ENCODE measurements around the gene RNF20.

Gene RNF20

DNA sequence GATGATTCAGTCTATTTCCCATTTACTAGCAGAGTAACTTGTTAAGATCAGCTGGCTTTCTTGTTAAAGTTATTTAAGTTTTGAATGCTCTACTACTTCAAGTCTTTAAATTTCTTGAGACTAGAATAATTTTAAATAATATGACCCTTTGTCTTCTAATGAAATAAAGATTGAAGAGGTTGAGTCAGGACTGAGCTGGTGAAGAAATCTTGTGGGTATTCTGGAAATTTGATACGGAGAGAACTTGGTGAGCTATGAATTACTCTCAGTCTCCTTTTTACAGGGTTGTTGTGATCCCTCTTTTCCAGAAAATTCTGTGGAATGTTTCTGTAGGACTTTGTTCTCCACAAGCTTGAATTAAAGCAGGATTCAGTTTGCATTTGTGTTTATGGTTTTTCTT lies 29.3 kb downstream of the RNF20 start:
- no peak for DNase-seq (ENCODE audit: low spot score)
- in situ Hi-C loops (cut with MboI; ENCODE audit: low sequenced_read_pairs, unreplicated experiment), result no loop called here
- TF ChIP-seq, protein P1, sequence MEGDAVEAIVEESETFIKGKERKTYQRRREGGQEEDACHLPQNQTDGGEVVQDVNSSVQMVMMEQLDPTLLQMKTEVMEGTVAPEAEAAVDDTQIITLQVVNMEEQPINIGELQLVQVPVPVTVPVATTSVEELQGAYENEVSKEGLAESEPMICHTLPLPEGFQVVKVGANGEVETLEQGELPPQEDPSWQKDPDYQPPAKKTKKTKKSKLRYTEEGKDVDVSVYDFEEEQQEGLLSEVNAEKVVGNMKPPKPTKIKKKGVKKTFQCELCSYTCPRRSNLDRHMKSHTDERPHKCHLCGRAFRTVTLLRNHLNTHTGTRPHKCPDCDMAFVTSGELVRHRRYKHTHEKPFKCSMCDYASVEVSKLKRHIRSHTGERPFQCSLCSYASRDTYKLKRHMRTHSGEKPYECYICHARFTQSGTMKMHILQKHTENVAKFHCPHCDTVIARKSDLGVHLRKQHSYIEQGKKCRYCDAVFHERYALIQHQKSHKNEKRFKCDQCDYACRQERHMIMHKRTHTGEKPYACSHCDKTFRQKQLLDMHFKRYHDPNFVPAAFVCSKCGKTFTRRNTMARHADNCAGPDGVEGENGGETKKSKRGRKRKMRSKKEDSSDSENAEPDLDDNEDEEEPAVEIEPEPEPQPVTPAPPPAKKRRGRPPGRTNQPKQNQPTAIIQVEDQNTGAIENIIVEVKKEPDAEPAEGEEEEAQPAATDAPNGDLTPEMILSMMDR (IDR thresholded peaks at IDR 0.05; ENCODE audit: borderline replicate concordance, control extremely low read depth, extremely low read depth, insufficient read depth, missing control alignments), result no peak

DNA sequence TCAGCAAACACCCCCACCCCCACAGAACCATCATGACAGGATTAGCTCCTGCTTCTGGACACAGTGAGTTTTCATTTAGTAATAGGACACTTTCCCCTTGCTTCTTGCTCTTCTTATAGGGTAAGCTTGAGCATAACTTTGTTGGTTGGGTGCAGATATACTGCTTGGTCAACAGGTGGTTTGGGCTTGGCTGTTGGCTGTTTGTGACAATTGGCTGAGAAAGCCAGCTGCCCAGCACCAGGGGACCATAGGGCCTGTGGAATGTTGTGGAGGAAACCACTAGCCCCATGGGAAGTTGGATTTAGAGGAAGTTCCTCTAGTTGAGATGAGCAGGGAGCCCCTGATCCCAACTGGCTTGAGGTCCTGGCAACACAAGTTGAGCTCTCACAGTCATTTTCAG lies 30.6 kb downstream of the RNF20 start:
- TF ChIP-seq, protein P1 (IDR thresholded peaks at IDR 0.05; ENCODE audit: borderline replicate concordance, control extremely low read depth, extremely low read depth, insufficient read depth, missing control alignments), result no peak
- no peak for DNase-seq (ENCODE audit: low spot score)
- in situ Hi-C loops (cut with MboI; ENCODE audit: low sequenced_read_pairs, unreplicated experiment), result no loop called here

DNA sequence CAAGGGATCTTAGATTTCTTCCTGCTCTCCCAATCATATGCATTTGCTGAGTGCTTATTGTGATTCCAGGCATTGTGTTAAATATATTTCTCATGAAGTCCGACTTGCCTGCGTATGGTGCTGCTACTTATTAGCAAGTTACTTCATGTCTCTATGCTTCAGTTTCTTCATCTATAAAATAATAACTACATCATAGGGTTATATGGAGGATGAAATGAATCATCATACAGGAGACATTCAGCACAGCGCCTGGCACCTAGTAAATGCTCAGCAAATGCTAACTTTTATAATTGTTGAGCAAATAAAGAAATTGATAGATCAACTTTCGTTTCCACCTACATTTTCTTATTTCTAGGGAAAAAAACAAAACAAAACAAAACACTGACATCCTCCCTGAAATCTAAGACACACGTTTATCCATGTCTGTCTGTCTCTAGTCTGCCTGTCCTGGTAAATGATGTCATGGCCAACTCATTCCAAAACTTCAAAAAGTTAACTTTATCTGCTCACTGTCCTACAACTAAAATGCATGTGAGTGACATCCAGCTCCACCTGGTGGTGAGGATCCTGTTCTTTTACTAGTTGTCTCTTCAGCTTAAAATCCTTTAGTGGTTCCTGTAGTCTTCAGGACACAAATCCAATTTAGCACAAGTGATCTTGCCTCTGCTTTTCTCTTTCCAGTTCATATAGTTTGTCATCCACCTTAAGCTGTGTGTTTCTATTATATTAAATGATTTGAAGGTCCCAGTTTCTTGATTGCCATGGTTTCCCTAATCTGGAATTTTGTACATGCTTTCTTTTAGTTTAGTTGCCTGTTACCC lies 33.5 kb downstream of the RNF20 start:
- in situ Hi-C loops (cut with MboI; ENCODE audit: low sequenced_read_pairs, unreplicated experiment), result no loop called here
- DNase-seq (ENCODE audit: low spot score), result peak; percentile 8
- TF ChIP-seq, protein P1 (IDR thresholded peaks at IDR 0.05; ENCODE audit: borderline replicate concordance, control extremely low read depth, extremely low read depth, insufficient read depth, missing control alignments), result peak; percentile 13

DNA sequence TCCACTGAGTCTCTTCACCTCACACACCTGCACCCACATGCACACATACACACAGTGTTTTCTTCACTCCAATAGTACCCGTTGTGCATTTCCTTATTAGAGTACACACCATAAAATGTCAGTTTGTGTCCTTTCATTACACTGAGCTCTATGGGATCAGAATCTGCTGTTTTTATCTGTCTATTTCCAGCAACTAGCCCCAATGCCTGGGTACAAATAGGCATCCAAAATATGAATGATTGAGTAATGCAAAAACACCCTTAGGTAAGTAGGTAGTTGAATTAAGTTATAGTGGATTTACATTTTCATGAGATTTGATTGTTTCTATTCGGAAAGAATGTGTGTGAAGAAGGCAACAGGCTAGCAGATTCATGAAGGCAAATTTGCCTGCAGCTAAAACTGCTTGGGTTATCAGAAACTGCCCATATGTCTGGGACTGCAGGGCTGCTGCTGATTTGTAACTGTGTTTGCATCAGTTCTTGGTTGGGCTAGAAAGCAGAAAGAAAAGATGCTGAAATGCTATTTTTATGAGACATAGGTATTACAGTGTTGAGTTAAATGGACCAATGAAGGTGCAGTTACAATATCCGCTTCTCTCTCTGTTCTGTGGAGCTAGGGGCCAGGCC lies 34.2 kb downstream of the RNF20 start:
- no peak for DNase-seq (ENCODE audit: low spot score)
- in situ Hi-C loops (cut with MboI; ENCODE audit: low sequenced_read_pairs, unreplicated experiment), result no loop called here
- TF ChIP-seq, protein P1 (IDR thresholded peaks at IDR 0.05; ENCODE audit: borderline replicate concordance, control extremely low read depth, extremely low read depth, insufficient read depth, missing control alignments), result no peak

DNA sequence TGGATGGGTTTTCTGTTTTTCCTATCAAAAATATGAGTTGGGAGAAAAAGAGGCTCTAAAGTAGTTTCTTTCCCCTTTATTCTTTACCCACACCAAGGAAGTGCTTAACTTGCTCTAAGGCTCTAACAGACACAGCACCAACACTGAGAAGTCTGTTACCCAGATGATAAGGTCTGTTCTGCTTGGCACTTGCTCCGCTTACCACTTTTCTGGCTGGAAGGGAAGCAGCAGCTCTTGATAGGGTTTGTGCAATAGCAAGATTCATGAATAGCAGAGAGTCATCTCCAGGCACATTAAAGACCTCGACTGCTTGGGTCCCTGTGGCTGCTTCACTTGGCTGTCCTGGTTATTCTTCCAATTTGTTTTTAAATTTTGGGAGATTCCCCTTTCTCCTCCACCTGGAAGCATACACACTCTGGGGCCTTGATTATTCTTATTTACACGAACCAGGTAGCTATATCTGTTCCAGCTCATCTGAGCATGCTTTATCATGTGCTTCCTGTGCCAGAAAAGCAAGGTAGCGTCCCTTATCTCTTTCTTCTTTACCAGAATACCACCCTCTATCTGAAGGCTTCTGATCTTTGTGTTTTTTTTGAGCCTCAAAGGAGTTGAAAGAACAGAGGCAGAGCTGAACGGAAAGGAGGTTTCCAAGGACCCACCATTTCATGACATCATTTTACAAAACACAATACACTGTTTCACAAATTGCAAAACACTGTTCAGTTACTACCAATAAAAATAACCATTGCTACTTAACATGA lies 36.3 kb downstream of the RNF20 start:
- in situ Hi-C loops (cut with MboI; ENCODE audit: low sequenced_read_pairs, unreplicated experiment), result no loop called here
- TF ChIP-seq, protein P1 (IDR thresholded peaks at IDR 0.05; ENCODE audit: borderline replicate concordance, control extremely low read depth, extremely low read depth, insufficient read depth, missing control alignments), result no peak
- DNase-seq (ENCODE audit: low spot score), result no peak

DNA sequence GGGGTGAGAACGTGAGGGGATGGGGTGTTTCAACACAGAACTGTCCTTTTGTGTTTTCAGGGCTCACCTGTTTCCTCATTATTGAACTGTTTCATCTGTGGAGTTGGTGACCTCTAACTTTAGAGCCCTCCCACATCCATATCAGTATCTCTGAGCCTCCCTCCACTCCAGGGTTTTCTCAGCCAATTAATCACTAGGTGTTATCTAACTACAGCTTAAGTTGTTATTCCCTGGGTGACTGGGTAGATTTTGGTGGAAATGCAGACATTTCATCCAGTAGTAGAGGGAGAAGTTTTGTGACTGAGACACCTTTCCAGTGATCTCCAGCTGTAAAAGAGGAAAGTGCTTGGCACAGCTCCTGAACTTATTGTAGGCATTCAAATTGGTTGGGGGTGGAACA lies 37.5 kb downstream of the RNF20 start:
- in situ Hi-C loops (cut with MboI; ENCODE audit: low sequenced_read_pairs, unreplicated experiment), result no loop called here
- no peak for DNase-seq (ENCODE audit: low spot score)
- TF ChIP-seq, protein P1 (IDR thresholded peaks at IDR 0.05; ENCODE audit: borderline replicate concordance, control extremely low read depth, extremely low read depth, insufficient read depth, missing control alignments), result no peak
